Neural cell (in vitro differentiated cells): ENCODE data around the gene INF2. TPM values are rescaled to one million over a fixed set of nuclear protein-coding genes. Genes with fewer than 3 reads are reported as not detected.

Experiments
- H2AFZ ChIP-seq: fragments of 200-600, 300-800 bp; sonication (generic), shearing (Covaris generic); 2 replicates; pipeline ENCODE4 v1.6.0; 2014; ENCODE audit warnings: low read depth, mild to moderate bottlenecking, antibody characterized with exemption, low read length, moderate library complexity
- H3F3A ChIP-seq: fragments of 200-600 bp; shearing (Covaris generic); 2 replicates; pipeline ENCODE4 v1.6.1; 2016; ENCODE audit warnings: mild to moderate bottlenecking, moderate library complexity, mixed read lengths, antibody characterized with exemption, low read length; ENCODE audit not compliant: insufficient read depth, poor library complexity, severe bottlenecking
- H3K27ac ChIP-seq: fragments of 200-600, 300-800 bp; sonication (generic), shearing (Covaris generic); 2 replicates; pipeline ENCODE4 v1.5.1; 2014; ENCODE audit warnings: mild to moderate bottlenecking, low read length, moderate library complexity
- H3K27me3 ChIP-seq: fragments of 300-800, 200-600 bp; sonication (generic), shearing (Covaris generic); 2 replicates; pipeline ENCODE4 v1.6.0; 2014; ENCODE audit warnings: mild to moderate bottlenecking, low read depth, low read length, moderate library complexity; ENCODE audit not compliant: insufficient read depth
- H3K36me3 ChIP-seq: fragments of 300-800, 200-600 bp; sonication (generic), shearing (Covaris generic); 2 replicates; pipeline ENCODE4 v1.5.1; 2014; ENCODE audit warnings: mild to moderate bottlenecking, antibody characterized with exemption, low read length, moderate library complexity; ENCODE audit not compliant: insufficient read depth
- H3K4me2 ChIP-seq: fragments of 300-800, 200-600 bp; sonication (generic), shearing (Covaris generic); 2 replicates; pipeline ENCODE4 v1.6.0; 2014; ENCODE audit warnings: mild to moderate bottlenecking, low read length
- H3K4me3 ChIP-seq: fragments of 300-800, 200-600 bp; sonication (generic), shearing (Covaris generic); 2 replicates; pipeline ENCODE4 v1.5.1; 2014; ENCODE audit warnings: mild to moderate bottlenecking, low read length, moderate library complexity
- H3K79me2 ChIP-seq: fragments of 200-600 bp; shearing (Covaris generic); replicated peaks from 2 replicates; pipeline ENCODE4 v1.6.0; 2014; ENCODE audit warnings: mild to moderate bottlenecking, low read length, moderate library complexity; ENCODE audit not compliant: insufficient read depth
- H3K9ac ChIP-seq: fragments of 300-800, 200-600 bp; sonication (generic), shearing (Covaris generic); 2 replicates; pipeline ENCODE4 v1.6.1; 2016; ENCODE audit warnings: mild to moderate bottlenecking, low read length, mixed read lengths
- H3K9me2 ChIP-seq: fragments of 200-600 bp; shearing (Covaris generic); 2 replicates; pipeline ENCODE4 v1.6.1; 2016; ENCODE audit warnings: mild to moderate bottlenecking, low read length, mixed read lengths; ENCODE audit not compliant: insufficient read depth
- H3K9me3 ChIP-seq: fragments of 200-600, 300-800 bp; sonication (generic), shearing (Covaris generic); 2 replicates; pipeline ENCODE4 v1.6.1; 2016; ENCODE audit warnings: mild to moderate bottlenecking, mixed run types, low read length, moderate library complexity, mixed read lengths
- H4K20me1 ChIP-seq: fragments of 200-600 bp; shearing (Covaris generic); 2 replicates; pipeline ENCODE4 v1.6.1; 2016; ENCODE audit warnings: mild to moderate bottlenecking, mixed run types; ENCODE audit not compliant: insufficient read depth
- CTCF ChIP-seq: fragments of 450-650 bp; IDR thresholded peaks from 2 replicates; pipeline ENCODE4 v1.5.1; 2014; ENCODE audit warnings: antibody characterized with exemption, mild to moderate bottlenecking, moderate library complexity; ENCODE audit not compliant: poor library complexity, severe bottlenecking
- EP300 ChIP-seq: fragments of 450-650 bp; conservative IDR thresholded peaks from 2 replicates; pipeline ENCODE4 v1.6.1; 2014; ENCODE audit warnings: antibody characterized with exemption, mild to moderate bottlenecking, moderate library complexity; ENCODE audit not compliant: poor library complexity, severe bottlenecking
- EZH2 ChIP-seq: fragments of 200-600, 300-800 bp; shearing (Covaris generic), sonication (generic); IDR thresholded peaks from 2 replicates; pipeline ENCODE4 v1.6.1; 2014; ENCODE audit warnings: antibody characterized with exemption, low read length, borderline replicate concordance, mild to moderate bottlenecking; ENCODE audit not compliant: insufficient read depth, poor library complexity, severe bottlenecking
- MXI1 ChIP-seq: fragments of 450-650 bp; conservative IDR thresholded peaks from 2 replicates; pipeline ENCODE4 v1.6.1; 2014; ENCODE audit warnings: antibody characterized with exemption, mild to moderate bottlenecking; ENCODE audit not compliant: poor library complexity, severe bottlenecking
- POLR2AphosphoS5 ChIP-seq: IDR thresholded peaks from 2 replicates; pipeline ENCODE4 v1.6.1; 2012
- RAD21 ChIP-seq: fragments of 450-650 bp; conservative IDR thresholded peaks from 2 replicates; pipeline ENCODE4 v1.6.1; 2014; ENCODE audit warnings: antibody characterized with exemption, mild to moderate bottlenecking, moderate library complexity
- SMC3 ChIP-seq: fragments of 450-650 bp; conservative IDR thresholded peaks from 2 replicates; pipeline ENCODE4 v1.6.1; 2014; ENCODE audit warnings: antibody characterized with exemption, mild to moderate bottlenecking, moderate library complexity; ENCODE audit not compliant: poor library complexity
- TAF1 ChIP-seq: IDR thresholded peaks from 2 replicates; pipeline ENCODE4 v1.6.1; 2012; ENCODE audit warnings: low read depth
- polyA plus RNA-seq: library from polyadenylated mRNA; depleted of rRNA; stranded (reverse); fragments of >200 nt; gene quantifications from 2 replicates; pipeline ENCODE4 v1.2.3, GENCODE V29; 2014
- TF ChIP-seq, protein P1 (sequence below): IDR thresholded peaks from 2 replicates; pipeline ENCODE4 v1.6.1; 2012; ENCODE audit warnings: borderline replicate concordance

The INF2 gene
- polyA plus RNA-seq, 1 donor from 2014 or later: 0.02 TPM

DNA sequence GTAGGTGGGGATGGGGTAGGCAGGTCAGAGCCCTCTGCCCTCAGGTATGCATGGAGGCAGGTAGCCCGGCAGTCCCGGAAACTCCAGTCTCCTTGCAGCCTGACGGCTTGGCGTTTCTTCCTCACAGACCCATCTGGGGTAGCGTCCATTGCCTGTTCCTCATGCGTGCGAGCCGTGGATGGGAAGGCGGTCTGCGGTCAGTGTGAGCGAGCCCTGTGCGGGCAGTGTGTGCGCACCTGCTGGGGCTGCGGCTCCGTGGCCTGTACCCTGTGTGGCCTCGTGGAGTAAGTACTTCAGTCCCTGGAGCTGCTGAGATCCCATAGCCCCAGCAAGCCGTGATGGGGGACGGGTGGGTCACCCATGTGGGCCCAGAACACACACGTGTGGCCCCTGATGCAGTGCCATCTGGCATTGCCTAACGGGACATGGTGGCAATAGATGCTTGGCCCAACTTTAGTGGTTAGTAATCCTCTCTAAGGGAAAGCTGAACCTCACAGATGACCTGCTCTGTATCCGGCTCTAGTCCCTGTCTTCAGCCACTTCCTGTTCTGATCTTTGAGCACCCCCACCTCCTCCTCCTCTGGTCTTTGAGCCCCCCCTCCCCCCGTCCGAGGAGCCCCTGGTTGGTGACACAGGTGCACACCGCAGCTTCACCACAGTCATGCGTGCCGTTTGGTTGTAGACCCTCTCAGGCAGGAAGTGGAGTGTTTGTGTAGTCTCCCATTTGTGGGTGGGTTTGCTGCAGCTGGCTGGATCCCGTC, 67.2 kb downstream of the INF2 start:
- Histone ChIP-seq H4K20me1 (no peaks in the 10 kb centered on the region), H3K27me3 (no peaks in the 10 kb centered on the region), H3K9ac (no peak overlapping the region), H3K9me2 (no peaks in the 10 kb centered on the region), H3K4me2 (no peak overlapping the region), H2AFZ (no peak overlapping the region), H3K79me2 (peaks cover 20% of the 10 kb centered on the region), H3F3A (no peaks in the 10 kb centered on the region), H3K36me3 (no peaks in the 10 kb centered on the region), H3K9me3 (no peaks in the 10 kb centered on the region), H3K4me3 (no peak overlapping the region), H3K27ac (no peak overlapping the region)
- TF ChIP-seq EZH2 (no peak), CTCF (no peak)

DNA sequence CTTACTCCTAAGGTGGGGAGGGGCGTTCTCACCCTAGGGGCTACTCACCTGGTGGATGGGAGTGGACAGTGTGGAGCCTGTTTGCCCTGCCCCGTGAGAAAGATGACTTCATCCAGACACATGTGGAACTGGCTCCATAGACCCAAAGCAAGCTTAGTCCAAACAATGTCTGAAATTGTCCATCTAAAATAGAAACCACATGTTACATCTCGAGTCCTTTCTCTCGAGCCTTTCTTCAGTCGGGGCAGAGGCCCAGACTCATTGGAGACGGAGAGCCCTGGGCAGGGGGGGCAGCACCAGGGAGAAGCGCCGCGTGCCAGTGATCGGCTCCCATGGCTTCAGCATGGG, 67.8 kb downstream of the INF2 start:
- no peak overlapping the region for H2AFZ ChIP-seq
- no peaks in the 10 kb centered on the region for H3K36me3 ChIP-seq
- peaks cover 20% of the 10 kb centered on the region for H3K79me2 ChIP-seq
- no peak overlapping the region for H3K4me2 ChIP-seq
- H3K9ac ChIP-seq: no peak overlapping the region
- H3K27ac ChIP-seq: no peak overlapping the region
- H3K9me2 ChIP-seq: no peaks in the 10 kb centered on the region
- no peak for TF ChIP-seq MXI1
- TF ChIP-seq POLR2AphosphoS5: no peak
- no peak for TF ChIP-seq SMC3
- TF ChIP-seq RAD21: no peak
- TF ChIP-seq, protein P1, sequence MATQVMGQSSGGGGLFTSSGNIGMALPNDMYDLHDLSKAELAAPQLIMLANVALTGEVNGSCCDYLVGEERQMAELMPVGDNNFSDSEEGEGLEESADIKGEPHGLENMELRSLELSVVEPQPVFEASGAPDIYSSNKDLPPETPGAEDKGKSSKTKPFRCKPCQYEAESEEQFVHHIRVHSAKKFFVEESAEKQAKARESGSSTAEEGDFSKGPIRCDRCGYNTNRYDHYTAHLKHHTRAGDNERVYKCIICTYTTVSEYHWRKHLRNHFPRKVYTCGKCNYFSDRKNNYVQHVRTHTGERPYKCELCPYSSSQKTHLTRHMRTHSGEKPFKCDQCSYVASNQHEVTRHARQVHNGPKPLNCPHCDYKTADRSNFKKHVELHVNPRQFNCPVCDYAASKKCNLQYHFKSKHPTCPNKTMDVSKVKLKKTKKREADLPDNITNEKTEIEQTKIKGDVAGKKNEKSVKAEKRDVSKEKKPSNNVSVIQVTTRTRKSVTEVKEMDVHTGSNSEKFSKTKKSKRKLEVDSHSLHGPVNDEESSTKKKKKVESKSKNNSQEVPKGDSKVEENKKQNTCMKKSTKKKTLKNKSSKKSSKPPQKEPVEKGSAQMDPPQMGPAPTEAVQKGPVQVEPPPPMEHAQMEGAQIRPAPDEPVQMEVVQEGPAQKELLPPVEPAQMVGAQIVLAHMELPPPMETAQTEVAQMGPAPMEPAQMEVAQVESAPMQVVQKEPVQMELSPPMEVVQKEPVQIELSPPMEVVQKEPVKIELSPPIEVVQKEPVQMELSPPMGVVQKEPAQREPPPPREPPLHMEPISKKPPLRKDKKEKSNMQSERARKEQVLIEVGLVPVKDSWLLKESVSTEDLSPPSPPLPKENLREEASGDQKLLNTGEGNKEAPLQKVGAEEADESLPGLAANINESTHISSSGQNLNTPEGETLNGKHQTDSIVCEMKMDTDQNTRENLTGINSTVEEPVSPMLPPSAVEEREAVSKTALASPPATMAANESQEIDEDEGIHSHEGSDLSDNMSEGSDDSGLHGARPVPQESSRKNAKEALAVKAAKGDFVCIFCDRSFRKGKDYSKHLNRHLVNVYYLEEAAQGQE: no peak
- no peak for TF ChIP-seq EZH2
- no peak for TF ChIP-seq TAF1
- TF ChIP-seq CTCF: no peak
- no peak for TF ChIP-seq EP300
- H3K4me3 ChIP-seq: no peak overlapping the region
- H4K20me1 ChIP-seq: no peaks in the 10 kb centered on the region
- H3F3A ChIP-seq: no peaks in the 10 kb centered on the region
- no peaks in the 10 kb centered on the region for H3K27me3 ChIP-seq
- no peaks in the 10 kb centered on the region for H3K9me3 ChIP-seq
